Measurements from ENCODE around the gene RPP30.

Gene RPP30

GRCh38 chr10:90871766-90872647 lies at the start of gene RPP30:
TSS of gene RPP30 (plus strand) at chr10:90871974. CDS start at chr10:90871987, 13 bp downstream.
- DNase-seq (ENCODE audit: low read depth in 2 of 3, low spot score in 2 of 3) = peak; percentile 57 to 71 (median 71)

GRCh38 chr10:90822508-90822907 lies 49.3 kb upstream of the RPP30 start:
- DNase-seq (ENCODE audit: low read depth in 2 of 3, low spot score in 2 of 3) = no peak

- no peak for DNase-seq (ENCODE audit: low read depth in 2 of 3, low spot score in 2 of 3)
Measured at GRCh38 chr10:90832111-90832510, 39.7 kb upstream of the RPP30 start.

- DNase-seq (ENCODE audit: low read depth in 2 of 3, low spot score in 2 of 3) = no peak
Measured at GRCh38 chr10:90834326-90834725, 37.4 kb upstream of the RPP30 start.

- no peak for DNase-seq (ENCODE audit: low read depth in 2 of 3, low spot score in 2 of 3)
Measured at GRCh38 chr10:90837486-90837885, 34.3 kb upstream of the RPP30 start.

- DNase-seq (ENCODE audit: low read depth in 2 of 3, low spot score in 2 of 3) = no peak
Measured at GRCh38 chr10:90842725-90843124, 29.0 kb upstream of the RPP30 start.

- no peak for DNase-seq (ENCODE audit: low read depth in 2 of 3, low spot score in 2 of 3)
Measured at GRCh38 chr10:90845726-90846125, 26.0 kb upstream of the RPP30 start.

- DNase-seq (ENCODE audit: low read depth in 2 of 3, low spot score in 2 of 3) = no peak
Measured at GRCh38 chr10:90846746-90847145, 25.0 kb upstream of the RPP30 start.

- DNase-seq (ENCODE audit: low read depth in 2 of 3, low spot score in 2 of 3) = no peak
Measured at GRCh38 chr10:90847436-90847835, 24.3 kb upstream of the RPP30 start.

GRCh38 chr10:90849956-90850749 lies 21.6 kb upstream of the RPP30 start:
- no peak for DNase-seq (ENCODE audit: low read depth in 2 of 3, low spot score in 2 of 3)

- no peak for DNase-seq (ENCODE audit: low read depth in 2 of 3, low spot score in 2 of 3)
Measured at GRCh38 chr10:90855126-90855525, 16.6 kb upstream of the RPP30 start.

- DNase-seq (ENCODE audit: low read depth in 2 of 3, low spot score in 2 of 3) = no peak
Measured at GRCh38 chr10:90856261-90856660, 15.5 kb upstream of the RPP30 start.

GRCh38 chr10:90856964-90857634 lies 14.7 kb upstream of the RPP30 start:
- DNase-seq (ENCODE audit: low read depth in 2 of 3, low spot score in 2 of 3) = no peak

- DNase-seq (ENCODE audit: low read depth in 2 of 3, low spot score in 2 of 3) = peak; percentile 5 to 40 (median 23)
Measured at GRCh38 chr10:90857635-90858460, 13.9 kb upstream of the RPP30 start, which contains the start of gene HTR7. TSS of gene HTR7 (minus strand) at chr10:90858039. CDS start at chr10:90857671, 368 bp downstream.

- DNase-seq (ENCODE audit: low read depth in 2 of 3, low spot score in 2 of 3) = no peak
Measured at GRCh38 chr10:90858461-90858968, 13.3 kb upstream of the RPP30 start.

GRCh38 chr10:90859321-90859751 lies 12.4 kb upstream of the RPP30 start:
- no peak for DNase-seq (ENCODE audit: low read depth in 2 of 3, low spot score in 2 of 3)

- DNase-seq (ENCODE audit: low read depth in 2 of 3, low spot score in 2 of 3) = no peak
Measured at GRCh38 chr10:90860790-90861189, 11.0 kb upstream of the RPP30 start.

GRCh38 chr10:90862908-90863514 lies 8.8 kb upstream of the RPP30 start:
- DNase-seq (ENCODE audit: low read depth in 2 of 3, low spot score in 2 of 3) = no peak

GRCh38 chr10:90865401-90865800 lies 6.4 kb upstream of the RPP30 start:
- no peak for DNase-seq (ENCODE audit: low read depth in 2 of 3, low spot score in 2 of 3)

GRCh38 chr10:90866050-90866598 lies 5.7 kb upstream of the RPP30 start:
- DNase-seq (ENCODE audit: low read depth in 2 of 3, low spot score in 2 of 3) = no peak
